PC-9 (cell line): ENCODE measurements around the gene SBNO2. TPM values are rescaled to one million over a fixed set of nuclear protein-coding genes. Genes with fewer than 3 reads are reported as not detected.

Source experiments
- BruUV-seq: library from RNA; stranded (reverse); fragments of 400-500 nt; replicated peaks from 2 replicates; lab custom pipeline; 2021; lab: Mats Ljungman, UMichigan
- CTCF ChIA-PET: fragments of 300-600 bp; sonication (Branson Sonifier 250); formaldehyde crosslinking; loops from one replicate; lab custom pipeline; 2022; ENCODE audit warnings: antibody characterized with exemption; lab: Charles Lee
- POLR2A ChIA-PET: fragments of 300-600 bp; sonication (Branson Sonifier 250); formaldehyde crosslinking; loops from one replicate; lab custom pipeline; 2022; ENCODE audit warnings: antibody characterized with exemption; ENCODE audit not compliant: unreplicated experiment; lab: Charles Lee
- DNase-seq, 2 experiments: peaks; one replicate each; pipeline versions ENCODE4 v3.0.0 to v3.0.0-alpha.2; 2015 to 2022; ENCODE audit warnings: mixed read lengths in 1 of 2
- H2AFZ ChIP-seq: fragments of 200-600 bp; sonication (generic); 2 replicates; pipeline ENCODE4 v1.8.1; 2017; ENCODE audit warnings: antibody characterized with exemption
- H3F3A ChIP-seq: fragments of 200-600 bp; sonication (generic); 2 replicates; pipeline ENCODE4 v1.8.1; 2017; ENCODE audit warnings: antibody characterized with exemption, mild to moderate bottlenecking, low read depth; ENCODE audit not compliant: insufficient read depth
- H3K27ac ChIP-seq: fragments of 200-600 bp; sonication (generic); 2 replicates; pipeline ENCODE4 v1.6.1; 2016; ENCODE audit warnings: mixed run types
- H3K27me3 ChIP-seq: fragments of 200-600 bp; sonication (generic); 2 replicates; pipeline ENCODE4 v1.6.1; 2016; ENCODE audit warnings: low read depth, mixed run types; ENCODE audit not compliant: insufficient read depth
- H3K36me3 ChIP-seq: fragments of 200-600 bp; sonication (generic); 2 replicates; pipeline ENCODE4 v1.6.1; 2016; ENCODE audit warnings: low read depth, mixed run types
- H3K4me1 ChIP-seq: fragments of 200-600 bp; sonication (generic); replicated peaks from 2 replicates; pipeline ENCODE4 v1.6.1; 2016; ENCODE audit warnings: mixed run types; ENCODE audit not compliant: insufficient read depth
- H3K4me2 ChIP-seq: fragments of 200-600 bp; sonication (generic); 2 replicates; pipeline ENCODE4 v1.6.1; 2017; ENCODE audit warnings: mixed run types
- H3K4me3 ChIP-seq: fragments of 200-600 bp; sonication (generic); 2 replicates; pipeline ENCODE4 v1.6.1; 2016; ENCODE audit warnings: mixed run types
- H3K79me2 ChIP-seq: fragments of 200-600 bp; sonication (generic); 2 replicates; pipeline ENCODE4 v1.6.1; 2017; ENCODE audit warnings: low read depth, mixed run types
- H3K9me2 ChIP-seq: fragments of 200-600 bp; sonication (generic); 2 replicates; pipeline ENCODE4 v1.8.1; 2017; ENCODE audit warnings: mild to moderate bottlenecking; ENCODE audit not compliant: insufficient read depth
- H3K9me3 ChIP-seq: fragments of 200-600 bp; sonication (generic); 2 replicates; pipeline ENCODE4 v1.8.1; 2016; ENCODE audit warnings: low read depth; ENCODE audit not compliant: insufficient read depth
- H4K20me1 ChIP-seq: fragments of 200-600 bp; sonication (generic); 2 replicates; pipeline ENCODE4 v1.8.1; 2017; ENCODE audit not compliant: insufficient read depth
- CTCF ChIP-seq: fragments of 200-600 bp; sonication (generic); conservative IDR thresholded peaks from 2 replicates; pipeline ENCODE4 v1.6.1; 2017; ENCODE audit warnings: mixed run types, antibody characterized with exemption, mild to moderate bottlenecking, moderate library complexity
- EZH2 ChIP-seq: fragments of 200-600 bp; sonication (generic); IDR thresholded peaks from 2 replicates; pipeline ENCODE4 v1.8.0; 2017; ENCODE audit warnings: antibody characterized with exemption, low read depth
- intact Hi-C: fragments of 100-400 bp; cut with micrococcal nuclease; formaldehyde crosslinking; loops from one replicate; pipeline ENCODE4 v1.10.0; 2022; ENCODE audit not compliant: unreplicated experiment
- total RNA-seq: library from RNA; stranded (reverse); gene quantifications from 2 replicates; pipeline ENCODE4 v1.2.3, GENCODE V29; 2021

Gene SBNO2
- total RNA-seq, 1 experiment from 2014 or later, result 82.4 TPM

- peak; percentile 69 to 72 for DNase-seq
- no peak overlapping the region for H3K27ac ChIP-seq
- H2AFZ ChIP-seq, result no peak overlapping the region
These were observed 60.8 kb downstream of the SBNO2 start for GRCh38 chr19:1113030-1113985.

GRCh38 chr19:1112268-1113029 is 61.6 kb downstream of the SBNO2 start:
- H3K4me2 ChIP-seq, result no peak overlapping the region
- no peaks in the 10 kb centered on the region for H3K27me3 ChIP-seq
- peaks cover 56% of the 10 kb centered on the region; the same call in 1 of the 2 replicates for H3F3A ChIP-seq
- DNase-seq, result no peak
- H3K4me1 ChIP-seq, result peaks cover 10% of the 10 kb centered on the region; the same call in 1 of the 2 replicates
- H3K9me2 ChIP-seq, result no peaks in the 10 kb centered on the region
- no TSS peak for BruUV-seq
- H3K79me2 ChIP-seq, result no peaks in the 10 kb centered on the region
- no peak overlapping the region for H3K4me3 ChIP-seq
- H4K20me1 ChIP-seq, result peaks cover 14% of the 10 kb centered on the region
- H3K36me3 ChIP-seq, result no peaks in the 10 kb centered on the region
- no peak overlapping the region for H2AFZ ChIP-seq
- no peaks in the 10 kb centered on the region for H3K9me3 ChIP-seq
- ChIA-PET CTCF (no interaction called here), POLR2A (interaction anchor here (0.6 kb wide), 1 partner anchor 65 kb away, joined by 7 read pairs; no protein-coding TSS in a partner anchor)
- TF ChIP-seq EZH2 (no peak), CTCF (no peak)
- no peak overlapping the region for H3K27ac ChIP-seq
- intact Hi-C loops, result no loop called here

More at GRCh38 chr19:1113030-1113985, 60.8 kb downstream of the SBNO2 start:
- intact Hi-C loops, result no loop called here
- BruUV-seq, result no TSS peak
- H3K79me2 ChIP-seq, result no peaks in the 10 kb centered on the region
- TF ChIP-seq EZH2, result no peak
- peak; percentile 82 for TF ChIP-seq CTCF
- peaks cover 8% of the 10 kb centered on the region; the same call in 1 of the 2 replicates for H4K20me1 ChIP-seq
- H3K4me2 ChIP-seq, result peak overlapping the region; percentile 42; the same call in 1 of the 2 replicates
- no peaks in the 10 kb centered on the region for H3K9me2 ChIP-seq
- POLR2A ChIA-PET, result interaction anchor here (0.5 to 0.6 kb wide), 2 partner anchors 80 to 92 kb away, joined by 3 to 12 read pairs; partner anchors contain the start of gene RNU6-2
- H3K27me3 ChIP-seq, result no peaks in the 10 kb centered on the region
- CTCF ChIA-PET, result interaction anchor here (0.6 to 0.7 kb wide), 5 partner anchors 53 to 153 kb away, joined by 3 to 11 read pairs (median 6); partner anchors contain the start of gene ATP5F1D
- peaks cover 50% of the 10 kb centered on the region; the same call in 1 of the 2 replicates for H3F3A ChIP-seq
- peaks cover 5% of the 10 kb centered on the region; the same call in 1 of the 2 replicates for H3K4me1 ChIP-seq
- no peak overlapping the region for H3K4me3 ChIP-seq
- no peaks in the 10 kb centered on the region for H3K9me3 ChIP-seq
- no peaks in the 10 kb centered on the region for H3K36me3 ChIP-seq
